Dendritic cell treated with granulocyte-macrophage colony-stimulating factor and Interleukin-4, amounts not matched to agents 40 ng/mL and 50 ng/mL, for 4 days (primary cell): Measurements from ENCODE around the gene PEX1.
"Not testable (repeated sequence)": the region's sequence is repeated elsewhere in the genome, so short reads cannot be mapped to it uniquely, and the experiment has no call there.

Experiments
- H3K27ac Mint-ChIP-seq: one replicate; pipeline ENCODE4 v1.8.0; 2022; ENCODE audit warnings: mild to moderate bottlenecking, mixed read lengths
- H3K27me3 Mint-ChIP-seq: one replicate; pipeline ENCODE4 v1.8.0; 2022; ENCODE audit warnings: mild to moderate bottlenecking, mixed read lengths
- H3K36me3 Mint-ChIP-seq: one replicate; pipeline ENCODE4 v1.8.0; 2022; ENCODE audit warnings: low read depth, mixed read lengths
- H3K4me1 Mint-ChIP-seq: one replicate; pipeline ENCODE4 v1.8.0; 2022; ENCODE audit warnings: low read depth, mixed read lengths
- H3K4me3 Mint-ChIP-seq: one replicate; pipeline ENCODE4 v1.8.0; 2022; ENCODE audit warnings: mild to moderate bottlenecking, moderate library complexity, mixed read lengths
- H3K9me3 Mint-ChIP-seq: one replicate; pipeline ENCODE4 v1.8.0; 2022; ENCODE audit warnings: mixed read lengths
- intact Hi-C: fragments of 100-400 bp; cut with micrococcal nuclease; formaldehyde crosslinking; loops from one replicate; pipeline ENCODE4 v1.15.0; 2022

The PEX1 gene

GRCh38 chr7:92485974-92486373 lies 42.3 kb downstream of the PEX1 start:
- Mint-ChIP-seq H3K27me3 (no peaks in the 10 kb centered on the region), H3K4me1 (no peaks in the 10 kb centered on the region), H3K4me3 (no peak overlapping the region), H3K27ac (no peak overlapping the region), H3K9me3 (no peaks in the 10 kb centered on the region), H3K36me3 (peaks cover 35% of the 10 kb centered on the region)
- intact Hi-C loops, result no loop called here

GRCh38 chr7:92485267-92485892 lies 42.9 kb downstream of the PEX1 start:
- Mint-ChIP-seq H3K4me3 (no peak overlapping the region), H3K9me3 (no peaks in the 10 kb centered on the region), H3K36me3 (peaks cover 29% of the 10 kb centered on the region), H3K4me1 (no peaks in the 10 kb centered on the region), H3K27me3 (no peaks in the 10 kb centered on the region), H3K27ac (no peak overlapping the region)
- intact Hi-C loops, result no loop called here

- H3K9me3 Mint-ChIP-seq, H3K4me1 Mint-ChIP-seq, H3K27me3 Mint-ChIP-seq, H3K4me3 Mint-ChIP-seq, H3K27ac Mint-ChIP-seq, intact Hi-C loops: not testable (repeated sequence)
- H3K36me3 Mint-ChIP-seq, result peaks cover 19% of the 10 kb centered on the region
Observed at GRCh38 chr7:92484226-92484625, 44.1 kb downstream of the PEX1 start.

- H3K4me3 Mint-ChIP-seq, H3K27me3 Mint-ChIP-seq, intact Hi-C loops, H3K9me3 Mint-ChIP-seq, H3K27ac Mint-ChIP-seq, H3K4me1 Mint-ChIP-seq: not testable (repeated sequence)
- H3K36me3 Mint-ChIP-seq, result peaks cover 16% of the 10 kb centered on the region
Observed at GRCh38 chr7:92483624-92484023, 44.7 kb downstream of the PEX1 start.

GRCh38 chr7:92479146-92479545 lies 49.2 kb downstream of the PEX1 start:
- intact Hi-C loops, H3K27ac Mint-ChIP-seq, H3K4me1 Mint-ChIP-seq, H3K9me3 Mint-ChIP-seq, H3K4me3 Mint-ChIP-seq, H3K27me3 Mint-ChIP-seq: not testable (repeated sequence)
- H3K36me3 Mint-ChIP-seq, result peaks cover 22% of the 10 kb centered on the region

- intact Hi-C loops, result no loop called here
- Mint-ChIP-seq H3K4me1 (no peaks in the 10 kb centered on the region), H3K27ac (no peak overlapping the region), H3K27me3 (no peaks in the 10 kb centered on the region), H3K36me3 (peaks cover 22% of the 10 kb centered on the region), H3K4me3 (no peak overlapping the region), H3K9me3 (no peaks in the 10 kb centered on the region)
Observed at GRCh38 chr7:92478711-92479110, 49.6 kb downstream of the PEX1 start.

GRCh38 chr7:92478095-92478494 lies 50.2 kb downstream of the PEX1 start:
- no peaks in the 10 kb centered on the region for H3K4me1 Mint-ChIP-seq
- intact Hi-C loops, result no loop called here
- no peak overlapping the region for H3K27ac Mint-ChIP-seq
- no peak overlapping the region for H3K4me3 Mint-ChIP-seq
- no peaks in the 10 kb centered on the region for H3K9me3 Mint-ChIP-seq
- H3K36me3 Mint-ChIP-seq, result peaks cover 22% of the 10 kb centered on the region
- no peaks in the 10 kb centered on the region for H3K27me3 Mint-ChIP-seq

- H3K27ac Mint-ChIP-seq, H3K4me3 Mint-ChIP-seq, H3K9me3 Mint-ChIP-seq, intact Hi-C loops, H3K27me3 Mint-ChIP-seq, H3K4me1 Mint-ChIP-seq: not testable (repeated sequence)
- peaks cover 25% of the 10 kb centered on the region for H3K36me3 Mint-ChIP-seq
Observed at GRCh38 chr7:92477681-92478080, 50.6 kb downstream of the PEX1 start, which contains the start of gene ERVW-1. Gene ERVW-1 (minus strand): TSS chr7:92477946. CDS start chr7:92470381, 7,565 bp downstream.

- H3K27me3 Mint-ChIP-seq, H3K4me1 Mint-ChIP-seq: not testable (repeated sequence)
Observed at GRCh38 chr7:92475851-92476590, 52.3 kb downstream of the PEX1 start.

GRCh38 chr7:92475261-92475770 lies 53.0 kb downstream of the PEX1 start:
- H3K4me3 Mint-ChIP-seq, H3K9me3 Mint-ChIP-seq, intact Hi-C loops, H3K27me3 Mint-ChIP-seq, H3K27ac Mint-ChIP-seq, H3K4me1 Mint-ChIP-seq: not testable (repeated sequence)
- H3K36me3 Mint-ChIP-seq, result peaks cover 30% of the 10 kb centered on the region

More at GRCh38 chr7:92475851-92476590, 52.3 kb downstream of the PEX1 start:
- H3K4me3 Mint-ChIP-seq, H3K27ac Mint-ChIP-seq, H3K9me3 Mint-ChIP-seq, intact Hi-C loops: not testable (repeated sequence)
- peaks cover 30% of the 10 kb centered on the region for H3K36me3 Mint-ChIP-seq

- intact Hi-C loops, H3K4me3 Mint-ChIP-seq, H3K4me1 Mint-ChIP-seq, H3K27ac Mint-ChIP-seq, H3K9me3 Mint-ChIP-seq, H3K27me3 Mint-ChIP-seq: not testable (repeated sequence)
- H3K36me3 Mint-ChIP-seq, result peaks cover 44% of the 10 kb centered on the region
Observed at GRCh38 chr7:92473989-92474388, 54.3 kb downstream of the PEX1 start.

GRCh38 chr7:92468589-92468988 lies 59.7 kb downstream of the PEX1 start:
- H3K4me3 Mint-ChIP-seq, H3K27me3 Mint-ChIP-seq, H3K27ac Mint-ChIP-seq, intact Hi-C loops, H3K4me1 Mint-ChIP-seq: not testable (repeated sequence)
- H3K9me3 Mint-ChIP-seq, result peaks cover 18% of the 10 kb centered on the region
- H3K36me3 Mint-ChIP-seq, result peaks cover 63% of the 10 kb centered on the region

- H3K9me3 Mint-ChIP-seq, result peaks cover 18% of the 10 kb centered on the region
- intact Hi-C loops, result no loop called here
- H3K27me3 Mint-ChIP-seq, result no peaks in the 10 kb centered on the region
- peaks cover 67% of the 10 kb centered on the region for H3K36me3 Mint-ChIP-seq
- no peak overlapping the region for H3K4me3 Mint-ChIP-seq
- no peaks in the 10 kb centered on the region for H3K4me1 Mint-ChIP-seq
- no peak overlapping the region for H3K27ac Mint-ChIP-seq
Observed at GRCh38 chr7:92466682-92467081, 61.6 kb downstream of the PEX1 start.

- Mint-ChIP-seq H3K27me3 (no peaks in the 10 kb centered on the region), H3K4me3 (no peak overlapping the region), H3K9me3 (peaks cover 18% of the 10 kb centered on the region), H3K27ac (no peak overlapping the region), H3K4me1 (no peaks in the 10 kb centered on the region), H3K36me3 (peaks cover 59% of the 10 kb centered on the region)
- intact Hi-C loops, result no loop called here
Observed at GRCh38 chr7:92464515-92464914, 63.8 kb downstream of the PEX1 start.
